Stimulated activated naive CD4-positive, alpha-beta T cell treated with Interleukin-2 at 50 U/mL for 16 hours (primary cell): Measurements from ENCODE around the gene CD79A.

Source experiments
- DNase-seq: peaks from one replicate; lab custom pipeline; 2025; lab: John Stamatoyannopoulos, UW

Gene CD79A

DNA sequence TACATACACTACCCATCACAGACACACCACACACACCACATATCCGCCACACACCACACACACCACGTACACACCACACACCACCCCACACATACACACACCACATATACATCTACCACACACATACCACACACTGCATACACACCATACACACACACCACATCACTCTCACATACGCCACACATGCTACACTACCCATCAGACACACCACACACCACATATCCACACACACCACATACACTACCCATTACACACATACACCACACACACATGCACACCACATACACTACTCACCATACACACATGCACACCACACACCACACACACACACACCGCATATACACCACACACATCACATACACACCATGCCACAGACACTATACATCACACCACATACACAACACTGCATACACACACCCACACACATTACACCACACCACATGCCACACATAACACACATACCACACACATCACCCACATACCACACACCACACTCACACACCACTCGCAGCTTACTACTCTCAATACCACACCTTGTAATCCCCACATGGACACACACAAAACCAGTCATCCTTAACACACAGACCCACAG lies 41.7 kb downstream of the CD79A start:
- DNase-seq = no peak

- no peak for DNase-seq
Measured at GRCh38 chr19:41919948-41920712, 43.1 kb downstream of the CD79A start.

- DNase-seq = no peak
Measured at GRCh38 chr19:41920882-41921576, 44.0 kb downstream of the CD79A start.

GRCh38 chr19:41921577-41922576 lies 44.8 kb downstream of the CD79A start:
- no peak for DNase-seq

GRCh38 chr19:41922585-41922984 lies 45.5 kb downstream of the CD79A start:
- no peak for DNase-seq

DNA sequence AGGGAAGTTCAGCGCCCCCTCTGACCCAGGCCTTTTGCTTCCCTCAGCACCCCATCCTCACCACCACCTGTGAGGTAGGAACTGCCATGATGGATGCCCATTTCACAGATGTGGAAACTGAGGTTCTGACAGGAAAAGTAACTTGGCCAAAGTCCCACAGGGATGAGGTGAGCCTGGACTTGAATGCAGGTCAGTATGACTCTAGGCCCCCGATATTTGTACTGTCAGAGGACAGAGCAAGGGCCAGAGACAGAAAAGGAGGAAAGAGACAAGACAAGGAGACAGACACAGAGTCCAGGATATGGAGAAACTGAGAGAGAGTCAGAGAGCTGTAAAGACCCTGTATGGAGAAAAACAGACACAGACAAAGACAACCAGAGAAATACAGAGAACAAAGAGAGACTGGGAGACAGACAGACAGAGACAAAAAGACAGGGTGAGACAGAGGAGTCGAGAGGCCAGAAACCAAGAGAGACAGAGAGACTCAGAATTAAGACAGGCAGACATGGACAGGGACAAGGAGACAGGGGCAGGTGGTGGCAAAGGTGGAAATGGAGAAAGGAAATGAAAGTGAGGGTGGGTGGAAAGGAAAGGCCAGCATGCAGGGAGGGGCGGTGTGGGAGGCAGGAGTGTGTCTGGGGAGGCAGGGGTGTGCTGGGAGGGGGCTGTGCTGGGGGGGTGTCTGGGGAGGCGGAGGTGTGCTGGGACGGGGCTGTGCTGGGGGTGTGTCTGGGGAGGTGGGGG lies 46.1 kb downstream of the CD79A start:
- no peak for DNase-seq

DNA sequence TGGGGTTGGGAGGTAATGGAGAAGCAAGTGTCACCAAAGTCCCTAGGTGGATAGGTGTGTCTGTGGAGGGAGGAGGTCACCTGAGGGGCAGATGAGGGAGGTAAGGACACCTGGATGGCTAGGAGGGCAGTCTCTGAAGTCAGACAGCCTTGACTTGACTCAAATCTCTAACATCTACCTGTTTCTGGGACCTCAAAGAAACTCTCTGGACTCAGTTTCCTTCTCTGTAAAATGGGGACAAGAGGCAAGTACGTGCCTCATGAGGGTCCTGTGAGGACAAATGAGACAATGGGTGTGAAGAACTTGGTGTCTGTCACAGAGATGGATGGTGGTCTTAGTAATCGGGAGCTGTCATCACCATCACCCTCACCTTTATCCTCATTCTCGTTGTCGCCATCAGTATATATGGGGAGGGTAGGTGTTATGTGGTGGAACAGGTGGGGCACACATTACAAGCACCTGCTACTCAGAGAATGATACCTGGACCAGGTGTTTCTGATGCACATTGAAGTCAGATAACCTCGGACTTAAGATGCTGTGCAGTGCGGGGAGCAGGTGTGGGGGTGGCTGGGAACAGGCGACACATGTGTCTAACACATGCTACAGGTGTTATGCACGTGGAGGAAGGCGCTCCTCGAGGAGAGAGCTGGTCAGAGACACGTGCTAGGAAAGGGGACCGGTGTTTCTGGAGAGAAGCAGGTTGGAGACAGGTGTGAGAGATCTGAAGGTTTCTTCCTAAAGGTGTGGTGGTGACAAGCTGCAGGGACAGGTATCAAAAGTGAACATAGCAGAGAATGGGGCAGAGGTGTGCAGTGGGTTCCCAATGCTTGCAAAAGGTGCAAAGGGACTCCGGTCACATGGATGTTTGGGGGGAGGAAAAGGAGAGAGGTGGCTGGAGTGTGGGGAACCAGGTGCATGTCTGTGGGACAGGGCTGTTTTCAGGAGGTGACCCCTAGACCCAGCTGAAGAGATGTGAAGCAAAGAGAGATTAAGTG lies 47.4 kb downstream of the CD79A start:
- no peak for DNase-seq

- no peak for DNase-seq
Measured at GRCh38 chr19:41925208-41926003, 48.3 kb downstream of the CD79A start.

GRCh38 chr19:41926028-41926762 lies 49.1 kb downstream of the CD79A start:
- DNase-seq = no peak

DNA sequence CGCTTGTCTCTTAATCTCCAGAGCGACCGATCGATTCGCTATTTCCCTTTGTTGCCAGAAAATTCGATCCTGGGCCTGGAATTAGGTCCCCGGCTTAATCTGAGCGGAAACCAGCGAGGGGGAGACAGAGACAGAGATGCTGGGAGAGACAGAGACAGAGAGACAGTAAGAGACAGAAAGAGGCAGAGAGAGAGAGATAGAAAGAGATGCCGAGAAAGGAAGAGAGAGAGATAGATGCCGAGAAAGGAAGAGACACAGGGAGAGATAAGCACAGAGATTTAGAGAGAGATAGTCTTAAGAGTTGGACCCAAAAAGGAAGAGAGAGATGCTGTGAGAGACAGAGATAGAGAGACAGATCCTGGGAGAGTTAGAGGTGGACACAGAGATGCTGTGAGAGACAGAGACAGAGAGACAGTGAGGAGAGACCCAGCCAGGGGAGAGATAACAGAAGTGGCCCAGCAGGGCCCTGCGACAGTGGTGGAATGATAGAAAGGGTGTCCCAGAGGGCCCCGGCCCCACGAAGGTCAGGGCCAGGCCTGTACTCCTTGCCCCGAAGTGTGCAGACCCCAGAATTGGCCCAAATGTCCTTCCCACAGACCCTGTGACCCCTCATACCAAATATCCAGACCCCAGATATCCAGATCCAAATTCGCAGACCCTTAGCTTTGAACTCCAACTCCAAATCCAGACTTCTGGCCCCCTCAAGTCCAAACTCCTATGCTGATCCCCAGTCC lies 49.9 kb downstream of the CD79A start:
- DNase-seq = no peak

DNA sequence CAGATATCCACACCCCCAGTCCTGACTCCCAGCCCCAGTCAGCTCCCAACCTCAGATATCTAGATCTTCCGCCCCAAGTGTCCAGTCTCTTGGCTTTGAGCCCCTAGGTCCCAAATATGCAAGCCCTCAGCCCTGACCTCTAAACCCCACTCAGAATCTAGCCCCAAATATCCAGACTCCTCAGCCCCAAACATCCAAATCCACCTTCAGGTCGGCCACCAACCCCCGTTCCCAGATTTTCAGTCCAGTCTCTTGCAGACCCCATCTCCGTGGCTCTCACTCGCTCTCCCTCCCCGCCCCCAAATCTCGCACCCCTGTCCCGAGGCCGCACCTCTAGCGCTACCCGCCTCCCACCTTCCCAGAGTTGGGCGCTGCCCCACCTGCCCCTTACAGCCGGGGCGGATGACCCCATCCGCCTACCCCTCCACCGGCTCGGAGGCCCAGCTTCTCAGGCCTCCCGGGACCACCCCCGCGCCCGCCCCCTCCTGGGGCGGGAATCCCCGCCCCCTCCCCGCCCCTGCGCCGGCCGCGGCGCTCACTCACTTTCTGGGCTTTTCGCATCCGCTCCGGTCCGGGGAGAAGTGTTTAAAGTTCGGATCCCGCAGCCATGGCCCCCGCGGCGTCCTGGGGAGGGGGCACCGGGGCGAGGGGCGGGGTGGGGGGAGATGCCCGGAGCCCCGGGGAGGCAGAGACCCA lies 50.6 kb downstream of the CD79A start:
- peak; percentile 16 for DNase-seq

DNA sequence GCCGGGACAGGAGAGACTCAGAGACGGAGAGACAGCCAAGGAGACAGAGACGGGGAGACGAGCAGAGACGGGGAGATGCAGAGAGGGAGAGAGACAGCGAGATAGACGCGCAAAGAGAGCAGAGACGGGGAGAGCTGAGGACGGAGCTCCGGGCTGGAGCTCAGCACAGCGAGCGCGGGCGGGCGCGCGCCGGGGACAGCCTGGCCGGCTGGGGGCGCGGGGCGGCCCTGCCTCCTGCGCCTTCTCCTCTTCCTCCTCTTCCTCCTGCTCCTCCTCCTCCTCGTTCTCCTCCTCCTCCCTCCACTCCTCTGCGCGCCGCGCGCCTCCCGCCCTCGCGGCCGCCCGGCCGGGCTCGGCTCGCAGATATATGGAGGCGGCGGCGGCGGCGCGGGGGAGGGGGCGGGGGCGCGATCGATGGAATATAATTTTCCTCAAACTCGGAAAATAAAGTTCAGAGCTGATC lies 51.2 kb downstream of the CD79A start, which contains the start of gene ERFL:
ERFL (minus strand) TSS at position 229 of the 463 bp plus-strand sequence. CDS start 15,530 bp downstream, outside the sequence.
- DNase-seq = peak; percentile 22

DNA sequence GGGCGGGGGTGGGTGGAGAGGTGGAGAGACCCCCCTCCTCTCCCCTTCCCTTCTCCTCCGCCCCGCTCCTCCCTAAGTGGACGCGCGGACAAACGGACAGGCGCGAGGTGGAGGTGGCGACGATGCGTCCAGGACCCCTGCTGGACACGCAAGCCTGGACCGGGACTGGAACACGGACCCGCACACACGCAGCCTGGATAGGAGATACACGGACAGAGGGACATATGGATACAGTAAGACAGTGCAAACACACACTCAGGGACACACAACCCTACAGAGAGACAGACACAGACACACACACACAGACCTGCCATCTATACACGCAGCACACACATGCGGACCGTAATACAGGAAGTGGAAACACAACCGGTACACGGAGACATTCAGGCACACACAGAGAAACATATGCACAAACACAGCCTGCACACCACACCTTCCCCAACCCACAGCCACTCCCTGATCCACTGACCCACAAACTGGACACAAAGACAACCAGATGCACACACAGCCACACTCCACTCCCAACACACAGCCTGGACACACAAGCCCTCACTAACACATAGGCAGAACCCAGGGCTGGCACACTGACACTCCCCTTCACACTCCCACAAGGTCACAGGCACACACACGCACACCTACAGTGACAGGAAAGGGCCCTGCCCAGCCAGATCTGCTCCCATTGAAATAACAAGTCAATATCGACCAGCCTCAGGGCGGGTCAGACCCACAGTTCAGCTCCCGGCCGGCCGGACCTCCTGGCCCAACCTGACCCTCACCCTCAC lies 51.9 kb downstream of the CD79A start:
- peak; percentile 15 for DNase-seq

GRCh38 chr19:41929536-41930071 lies 52.5 kb downstream of the CD79A start:
- DNase-seq = no peak

GRCh38 chr19:41930322-41930722 lies 53.2 kb downstream of the CD79A start:
- no peak for DNase-seq
